GM18505 (cell line): ENCODE results near the gene CCER1.
"Not testable (repeated sequence)": the region's sequence is repeated elsewhere in the genome, so short reads cannot be mapped to it uniquely, and the experiment has no call there.

Experiments
- ATAC-seq: cut with Tn5 transposase; IDR thresholded peaks from one replicate; pipeline ENCODE4 v1.9.1; 2021; ENCODE audit not compliant: unreplicated experiment
- POLR2A ChIP-seq: IDR thresholded peaks from 4 replicates; pipeline ENCODE4 v1.6.1; 2011; ENCODE audit warnings: borderline replicate concordance; ENCODE audit not compliant: insufficient read depth, insufficient read length; ENCODE audit errors: extremely low read depth

CCER1 gene, protein sequence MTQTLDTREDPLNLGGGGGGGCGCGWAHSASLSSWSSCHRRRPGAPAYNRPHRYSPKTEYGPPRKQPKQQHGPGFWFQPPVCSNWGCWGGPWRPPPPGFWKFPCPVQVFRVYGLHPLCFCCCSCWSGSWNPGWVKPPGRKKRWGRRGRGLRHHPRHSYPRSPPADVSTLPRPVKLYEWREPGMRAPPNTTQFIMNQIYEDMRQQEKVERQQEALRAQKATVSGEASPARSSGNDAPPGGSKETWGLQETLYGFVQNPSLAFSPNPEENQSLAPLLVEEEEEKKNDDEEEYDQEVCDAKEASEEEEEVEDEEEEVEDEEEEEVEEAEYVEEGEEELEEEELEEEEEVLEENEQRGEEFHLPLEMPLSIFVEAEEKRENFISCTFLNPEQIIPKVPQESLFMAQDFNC

DNA sequence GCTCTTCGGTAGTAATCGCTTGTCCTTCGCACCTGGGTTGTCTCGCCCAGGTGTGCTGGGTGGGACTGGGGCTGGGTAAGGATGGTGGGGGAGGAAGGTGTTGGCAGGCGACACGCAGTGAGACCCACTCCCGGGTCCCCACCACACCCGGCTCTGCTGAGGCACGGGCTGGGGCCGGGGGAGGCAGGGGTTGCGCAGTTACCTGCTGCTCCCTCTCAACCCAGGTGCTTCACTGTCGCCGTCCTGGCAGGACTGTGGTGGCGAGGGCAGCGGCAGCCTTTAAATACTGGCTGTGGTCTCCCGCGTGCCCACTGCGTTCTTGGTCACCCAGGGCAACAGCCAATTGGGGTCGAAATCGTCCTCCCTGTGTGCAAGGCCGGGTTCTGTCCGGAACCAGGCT, at the start of gene CCER1:
Gene CCER1, minus strand, starts transcription at position 256 of the 400 bp plus-strand sequence. CDS start 434 bp downstream, outside the sequence.
- no peak for ATAC-seq
- TF ChIP-seq POLR2A = no peak

DNA sequence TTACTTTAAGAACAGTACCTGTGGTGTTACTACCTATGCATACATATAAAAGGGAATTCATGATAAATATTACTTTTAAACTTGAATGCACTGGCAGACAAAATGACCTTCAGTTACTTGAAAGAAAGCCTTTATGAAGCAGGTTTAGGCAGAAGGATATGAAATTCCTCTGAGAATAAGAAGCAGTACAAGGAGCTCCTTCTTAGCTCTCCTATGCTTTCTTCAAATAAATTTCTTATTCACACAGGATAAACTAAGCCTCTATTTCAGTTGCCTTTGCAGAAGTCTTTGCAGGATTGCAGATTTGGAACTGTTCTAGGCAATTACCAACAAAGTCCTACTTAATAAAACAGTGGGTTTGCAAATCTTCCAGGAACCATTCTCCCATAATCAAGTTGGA, 48.8 kb upstream of the CCER1 start:
- TF ChIP-seq POLR2A = no peak
- no peak for ATAC-seq

DNA sequence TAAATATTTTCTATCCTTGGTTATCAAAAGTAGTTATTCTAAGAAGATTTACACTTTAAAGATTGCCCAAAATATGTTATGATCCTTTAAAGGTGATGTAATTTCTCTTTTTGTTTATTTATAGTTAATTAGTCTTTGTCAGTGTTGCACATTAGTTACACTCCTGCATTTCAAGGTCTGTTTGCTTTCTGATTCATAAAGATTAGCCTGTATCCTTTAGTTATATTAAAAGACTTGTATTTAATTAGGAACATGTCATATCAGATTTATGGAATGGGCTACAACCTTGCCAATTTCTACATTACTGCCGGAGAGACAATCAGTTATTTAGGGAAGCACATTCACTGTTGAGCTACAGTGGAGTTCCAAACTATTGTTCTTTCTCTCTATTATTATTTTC, 46.3 kb upstream of the CCER1 start:
- TF ChIP-seq POLR2A = no peak
- ATAC-seq = no peak

DNA sequence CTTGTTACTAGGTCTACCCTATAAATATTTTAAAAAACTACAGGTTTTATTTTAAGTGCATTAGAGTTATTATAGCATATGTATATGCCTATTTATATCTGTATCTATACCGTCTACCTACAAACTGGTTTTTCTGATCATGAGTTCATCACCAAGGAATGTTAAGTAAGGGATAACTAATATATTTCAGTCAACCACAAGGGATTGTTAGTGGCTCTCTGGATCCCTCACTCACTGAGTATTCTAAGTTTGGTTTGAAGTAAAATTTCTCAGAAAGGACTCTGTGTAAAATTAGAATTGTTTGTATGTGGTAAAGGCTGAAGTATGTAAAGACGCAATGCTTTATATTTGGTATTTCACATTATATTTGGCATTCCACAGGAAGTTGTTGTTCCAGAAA, 45.0 kb upstream of the CCER1 start:
- no peak for ATAC-seq
- TF ChIP-seq POLR2A = no peak

DNA sequence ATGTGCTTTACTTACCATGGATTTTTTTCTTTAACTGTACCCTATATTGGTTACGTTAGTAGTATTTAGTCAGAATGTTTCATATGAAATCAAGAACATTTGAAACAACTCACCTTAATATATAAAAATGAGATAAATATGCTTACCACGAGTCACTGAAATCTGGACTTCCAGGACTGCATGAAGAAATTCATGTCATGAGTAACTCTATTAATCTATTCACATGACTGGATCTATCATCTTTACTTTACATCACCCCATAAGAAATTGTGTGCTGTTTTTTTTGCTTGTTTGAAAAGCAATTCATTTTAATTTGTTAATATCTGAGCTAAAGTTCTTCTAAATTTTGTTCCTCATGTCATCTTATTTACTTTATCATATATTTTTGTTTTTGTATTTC, 44.6 kb upstream of the CCER1 start:
- ATAC-seq = no peak
- no peak for TF ChIP-seq POLR2A

DNA sequence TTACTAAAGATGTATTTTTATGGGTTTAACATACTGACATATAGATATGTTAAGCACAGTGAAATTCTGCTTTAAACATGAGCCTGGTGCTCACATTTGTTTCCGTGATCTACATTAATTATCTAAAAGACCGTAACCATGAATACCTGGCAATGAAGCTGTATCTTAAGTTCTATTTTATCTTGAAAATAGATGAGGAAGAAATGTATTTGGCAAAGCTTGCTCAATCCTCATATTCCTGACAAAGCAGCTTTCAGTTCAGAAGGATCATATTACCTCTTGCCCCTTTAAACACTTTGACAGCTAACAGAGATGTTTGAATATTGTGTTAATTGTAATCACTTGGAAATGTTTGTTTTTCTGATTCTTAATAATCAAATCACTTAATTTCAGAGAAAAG, 40.0 kb upstream of the CCER1 start:
- no peak for ATAC-seq
- no peak for TF ChIP-seq POLR2A

DNA sequence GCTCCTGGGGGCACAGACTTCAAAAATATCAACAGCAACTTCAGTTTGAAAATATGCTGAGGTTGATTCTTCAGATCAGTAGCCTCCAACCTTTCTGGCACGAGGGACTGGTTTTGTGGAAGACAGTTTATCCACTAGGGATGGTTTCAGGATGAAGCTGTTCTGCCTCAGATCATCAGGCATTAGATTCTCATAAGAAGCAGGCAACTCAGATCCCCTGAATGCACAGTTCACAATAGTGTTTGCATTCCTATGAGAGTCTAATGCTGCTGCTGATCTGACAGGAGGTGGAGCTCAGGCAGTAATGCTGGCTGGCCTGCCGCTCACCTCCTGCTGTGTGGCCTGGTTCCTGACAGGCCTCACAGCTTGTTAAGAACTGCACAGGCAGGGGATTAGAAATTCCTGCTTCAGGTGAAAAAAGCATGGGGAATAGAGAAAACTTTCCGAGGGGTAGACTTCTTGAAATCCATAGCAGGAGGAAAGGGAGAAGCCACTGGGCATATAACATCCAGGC, 37.0 kb upstream of the CCER1 start:
- TF ChIP-seq POLR2A = no peak
- no peak for ATAC-seq

DNA sequence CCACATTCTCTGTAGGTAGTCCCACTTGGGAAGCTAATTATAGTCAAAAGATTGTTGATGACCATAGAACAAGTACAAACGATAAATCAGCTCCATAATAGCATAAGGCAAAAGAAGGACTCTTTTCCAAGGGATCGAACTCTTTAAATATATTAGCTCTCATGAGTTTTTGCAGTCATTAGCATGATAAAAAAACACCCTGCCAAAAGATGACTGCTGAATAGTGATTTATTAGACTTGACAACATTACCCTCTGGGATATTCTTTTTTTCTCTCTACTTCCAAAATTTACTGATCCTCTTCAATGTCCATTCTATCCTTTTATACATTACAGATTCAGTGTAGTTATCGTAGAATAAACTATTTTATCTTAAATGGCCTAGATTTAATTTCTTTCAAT, 35.6 kb upstream of the CCER1 start:
- ATAC-seq = no peak
- TF ChIP-seq POLR2A = no peak

DNA sequence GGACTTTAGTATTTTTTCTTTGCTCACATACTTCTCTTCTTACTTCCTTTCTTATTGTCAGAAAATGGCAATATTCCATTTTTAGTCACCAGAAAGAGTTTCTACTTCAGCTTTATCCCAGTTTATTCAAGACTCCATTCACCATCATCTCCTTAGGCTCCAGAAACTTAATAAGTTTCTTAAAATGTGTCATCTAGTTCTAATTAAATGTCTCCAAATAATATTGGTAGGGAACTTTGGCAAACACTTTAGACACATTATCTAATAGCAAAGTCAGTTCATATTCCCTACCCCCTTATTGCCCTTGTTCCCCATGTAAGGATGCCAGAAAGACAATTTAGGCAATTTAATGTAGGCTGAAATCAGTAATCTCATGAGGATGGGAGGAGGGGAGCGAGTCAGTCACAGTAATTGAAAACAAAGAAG, 34.7 kb upstream of the CCER1 start:
- ATAC-seq = no peak

DNA sequence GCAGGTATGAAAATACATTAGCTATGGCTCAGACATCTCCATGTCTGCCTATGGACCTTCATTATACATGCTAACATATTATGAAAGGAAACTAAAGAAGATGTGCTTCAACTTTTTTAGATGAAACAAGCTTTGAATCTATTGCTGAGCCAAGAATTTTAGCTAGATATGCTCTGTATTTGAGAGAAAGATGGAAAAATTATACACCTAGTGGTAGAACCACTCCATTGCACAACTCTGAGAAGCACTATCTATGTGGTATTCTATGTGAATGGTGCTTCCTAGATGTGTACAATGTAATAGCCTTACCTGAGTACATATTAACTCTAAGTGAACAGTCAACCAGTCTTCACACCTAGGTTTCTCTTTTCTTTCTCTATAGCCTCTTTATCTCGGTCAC, 32.5 kb upstream of the CCER1 start:
- no peak for TF ChIP-seq POLR2A
- peak; percentile 70 for ATAC-seq

More for the DNA sequence above, 34.7 kb upstream of the CCER1 start:
- TF ChIP-seq POLR2A = no peak

DNA sequence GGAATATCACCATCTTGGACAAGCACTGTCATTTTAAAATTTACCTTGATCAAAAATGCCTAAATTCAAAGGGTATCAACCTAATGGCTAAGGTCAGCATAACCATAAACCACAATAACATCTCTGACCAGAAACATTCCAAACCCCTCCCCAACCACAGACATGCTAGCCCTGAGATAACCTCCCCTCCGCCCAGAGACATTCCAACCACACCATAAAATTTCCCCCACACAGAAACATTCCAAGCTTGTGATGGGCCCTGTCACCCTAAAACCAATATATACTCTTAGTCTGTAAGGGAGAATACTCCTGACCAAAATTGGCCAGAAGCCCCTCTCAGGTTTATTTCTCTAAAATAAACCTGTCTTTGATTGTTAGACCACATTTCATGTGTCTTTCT, 32.1 kb upstream of the CCER1 start:
- ATAC-seq = no peak

DNA sequence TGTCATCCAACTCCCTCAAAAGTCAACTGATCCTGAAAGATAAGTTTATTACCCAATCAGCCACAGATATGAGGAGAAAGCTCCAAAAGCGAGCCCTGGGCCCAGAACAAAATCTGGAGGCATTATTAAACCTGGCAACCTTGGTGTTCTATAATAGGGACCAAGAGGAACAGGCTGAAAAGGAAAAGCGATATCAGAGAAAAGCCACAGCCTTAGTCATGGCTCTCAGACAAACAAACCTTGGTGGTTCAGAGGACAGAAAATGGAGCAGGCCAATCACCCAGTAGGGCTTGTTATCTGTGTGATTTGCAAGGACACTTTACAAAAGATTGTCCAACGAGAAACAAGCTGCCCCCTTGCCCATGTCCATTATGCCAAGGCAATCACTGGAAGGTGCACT, 30.4 kb upstream of the CCER1 start:
- ATAC-seq = not testable (repeated sequence)

More for the DNA sequence above, 32.1 kb upstream of the CCER1 start:
- no peak for TF ChIP-seq POLR2A

DNA sequence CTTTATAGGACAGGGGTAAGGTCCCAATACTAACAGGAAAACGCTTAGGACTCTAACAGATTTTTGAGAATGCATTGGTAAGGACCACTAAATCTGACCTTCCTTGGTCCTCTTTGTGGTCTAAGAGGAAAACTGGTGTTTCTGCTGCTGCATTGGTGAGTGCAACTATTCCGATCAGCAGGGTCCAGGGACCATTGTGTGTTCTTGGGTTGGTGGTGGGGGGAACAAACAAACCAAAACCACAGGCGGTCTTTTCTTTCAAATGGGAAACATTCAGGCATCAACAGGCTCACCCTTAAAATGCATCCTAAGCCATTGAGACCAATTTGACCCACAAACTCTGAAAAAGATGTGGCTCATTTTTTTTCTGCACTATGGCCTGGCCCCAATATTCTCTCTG, 29.1 kb upstream of the CCER1 start:
- TF ChIP-seq POLR2A = no peak
- ATAC-seq = no peak

DNA sequence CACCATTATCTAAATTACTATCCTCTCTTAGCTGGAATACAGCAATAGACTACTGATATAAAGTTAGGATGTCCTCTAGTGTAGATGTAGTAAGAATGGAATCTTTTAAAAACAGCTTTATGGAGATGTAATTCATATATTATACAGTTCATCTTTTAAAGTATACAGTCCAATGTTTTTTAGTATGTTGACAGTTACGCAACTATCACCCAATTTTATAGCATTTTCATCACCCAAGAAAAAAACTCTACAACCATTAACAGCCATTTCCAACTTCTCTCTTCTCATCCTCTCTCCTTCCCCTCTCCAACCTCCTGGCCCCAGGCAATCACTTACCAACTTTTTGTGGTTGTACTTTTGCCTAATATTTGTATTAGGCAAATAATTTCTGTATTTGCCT, 27.2 kb upstream of the CCER1 start:
- ATAC-seq = no peak

DNA sequence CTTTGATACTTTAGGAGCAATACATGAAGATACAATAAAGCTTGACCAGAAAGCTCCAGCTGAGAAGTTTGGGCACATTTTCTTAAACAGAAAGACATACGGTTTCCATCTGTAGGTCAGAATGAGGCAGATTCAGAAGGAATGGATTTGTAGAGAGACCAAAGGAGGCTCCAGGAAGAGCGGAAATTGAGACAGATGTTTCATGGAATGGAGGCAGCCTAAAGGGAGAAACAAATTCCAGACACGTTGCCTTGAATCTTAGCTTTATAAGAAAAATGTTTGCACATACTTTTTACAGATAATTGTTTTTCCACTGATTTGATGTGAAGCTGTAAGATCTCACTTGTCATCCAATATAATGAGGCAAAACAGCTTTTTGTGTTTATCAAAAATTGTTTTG, 25.0 kb upstream of the CCER1 start:
- ATAC-seq = no peak
- TF ChIP-seq POLR2A = no peak

More for the DNA sequence above, 27.2 kb upstream of the CCER1 start:
- no peak for TF ChIP-seq POLR2A

DNA sequence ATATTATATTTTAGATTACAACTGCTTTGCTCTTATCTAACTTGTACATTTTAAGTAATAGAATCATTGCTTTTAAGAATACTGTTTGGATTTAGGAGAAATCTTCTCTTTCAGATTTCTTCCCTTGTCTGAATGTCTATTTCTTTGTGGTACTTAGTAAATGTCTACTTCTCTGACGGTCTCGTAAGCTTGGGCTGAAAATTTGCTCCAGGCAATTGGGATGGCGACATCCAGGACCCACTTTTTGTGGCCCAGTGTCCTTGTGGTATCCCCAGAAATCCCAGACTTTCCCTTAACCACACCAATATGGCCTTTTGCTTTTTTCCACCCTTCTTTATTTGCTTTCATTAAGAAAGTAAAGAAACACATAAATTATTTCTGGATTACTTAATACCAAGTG, 24.0 kb upstream of the CCER1 start:
- ATAC-seq = no peak
- TF ChIP-seq POLR2A = no peak
